ENCODE measurements around the gene CNTN1. TPM values are rescaled to one million over a fixed set of nuclear protein-coding genes. Genes with fewer than 3 reads are reported as not detected.

Gene CNTN1
- under 0.01 TPM in 1 of 2 replicates, not detected in the other for total RNA-seq (2014; rRNA removed; shearing (Covaris generic))

GRCh38 chr12:40691913-40692764 lies at the start of gene CNTN1:
Gene CNTN1 (plus strand): TSS chr12:40692439.
- DNase-seq (ENCODE audit: low read depth) = no peak

- DNase-seq (ENCODE audit: low read depth) = no peak
Measured at GRCh38 chr12:40643506-40643905, 48.7 kb upstream of the CNTN1 start.

GRCh38 chr12:40643976-40644375 lies 48.3 kb upstream of the CNTN1 start:
- no peak for DNase-seq (ENCODE audit: low read depth)

GRCh38 chr12:40644708-40645107 lies 47.5 kb upstream of the CNTN1 start:
- no peak for DNase-seq (ENCODE audit: low read depth)

GRCh38 chr12:40645361-40645760 lies 46.9 kb upstream of the CNTN1 start:
- DNase-seq (ENCODE audit: low read depth) = no peak

GRCh38 chr12:40646456-40646855 lies 45.8 kb upstream of the CNTN1 start:
- DNase-seq (ENCODE audit: low read depth) = no peak

- no peak for DNase-seq (ENCODE audit: low read depth)
Measured at GRCh38 chr12:40646911-40647310, 45.3 kb upstream of the CNTN1 start.

- no peak for DNase-seq (ENCODE audit: low read depth)
Measured at GRCh38 chr12:40647651-40648050, 44.6 kb upstream of the CNTN1 start.

GRCh38 chr12:40648519-40648918 lies 43.7 kb upstream of the CNTN1 start:
- DNase-seq (ENCODE audit: low read depth) = no peak

- no peak for DNase-seq (ENCODE audit: low read depth)
Measured at GRCh38 chr12:40650038-40650704, 42.1 kb upstream of the CNTN1 start.

GRCh38 chr12:40655451-40655850 lies 36.8 kb upstream of the CNTN1 start:
- no peak for DNase-seq (ENCODE audit: low read depth)

GRCh38 chr12:40662366-40662765 lies 29.9 kb upstream of the CNTN1 start:
- no peak for DNase-seq (ENCODE audit: low read depth)

GRCh38 chr12:40663781-40664180 lies 28.5 kb upstream of the CNTN1 start:
- DNase-seq (ENCODE audit: low read depth) = no peak

GRCh38 chr12:40668099-40668529 lies 24.1 kb upstream of the CNTN1 start:
- no peak for DNase-seq (ENCODE audit: low read depth)

GRCh38 chr12:40672741-40673271 lies 19.4 kb upstream of the CNTN1 start:
- DNase-seq (ENCODE audit: low read depth) = no peak

GRCh38 chr12:40681148-40681547 lies 11.1 kb upstream of the CNTN1 start:
- no peak for DNase-seq (ENCODE audit: low read depth)

GRCh38 chr12:40684986-40685385 lies 7.3 kb upstream of the CNTN1 start:
- no peak for DNase-seq (ENCODE audit: low read depth)

GRCh38 chr12:40688085-40688725 lies 4.0 kb upstream of the CNTN1 start:
- no peak for DNase-seq (ENCODE audit: low read depth)

- no peak for DNase-seq (ENCODE audit: low read depth)
Measured at GRCh38 chr12:40689576-40689975, 2.7 kb upstream of the CNTN1 start.

- no peak for DNase-seq (ENCODE audit: low read depth)
Measured at GRCh38 chr12:40692765-40693206, 547 bp downstream of the CNTN1 start.

- no peak for DNase-seq (ENCODE audit: low read depth)
Measured at GRCh38 chr12:40693207-40693821, 1.1 kb downstream of the CNTN1 start.
